NOMO-1 treated with dmso at 0.1 percent for 144 hours (cell line): ENCODE data around the gene FAM53A.

ENCODE experiments used
- DNase-seq: peaks from one replicate; lab custom pipeline; 2025; ENCODE audit not compliant: unreplicated experiment; lab: John Stamatoyannopoulos, UW

The FAM53A gene

GRCh38 chr4:1661695-1662094 lies 22.4 kb downstream of the FAM53A start:
- no peak for DNase-seq

- DNase-seq: no peak
Measured at GRCh38 chr4:1660948-1661677, 23.0 kb downstream of the FAM53A start.

DNA sequence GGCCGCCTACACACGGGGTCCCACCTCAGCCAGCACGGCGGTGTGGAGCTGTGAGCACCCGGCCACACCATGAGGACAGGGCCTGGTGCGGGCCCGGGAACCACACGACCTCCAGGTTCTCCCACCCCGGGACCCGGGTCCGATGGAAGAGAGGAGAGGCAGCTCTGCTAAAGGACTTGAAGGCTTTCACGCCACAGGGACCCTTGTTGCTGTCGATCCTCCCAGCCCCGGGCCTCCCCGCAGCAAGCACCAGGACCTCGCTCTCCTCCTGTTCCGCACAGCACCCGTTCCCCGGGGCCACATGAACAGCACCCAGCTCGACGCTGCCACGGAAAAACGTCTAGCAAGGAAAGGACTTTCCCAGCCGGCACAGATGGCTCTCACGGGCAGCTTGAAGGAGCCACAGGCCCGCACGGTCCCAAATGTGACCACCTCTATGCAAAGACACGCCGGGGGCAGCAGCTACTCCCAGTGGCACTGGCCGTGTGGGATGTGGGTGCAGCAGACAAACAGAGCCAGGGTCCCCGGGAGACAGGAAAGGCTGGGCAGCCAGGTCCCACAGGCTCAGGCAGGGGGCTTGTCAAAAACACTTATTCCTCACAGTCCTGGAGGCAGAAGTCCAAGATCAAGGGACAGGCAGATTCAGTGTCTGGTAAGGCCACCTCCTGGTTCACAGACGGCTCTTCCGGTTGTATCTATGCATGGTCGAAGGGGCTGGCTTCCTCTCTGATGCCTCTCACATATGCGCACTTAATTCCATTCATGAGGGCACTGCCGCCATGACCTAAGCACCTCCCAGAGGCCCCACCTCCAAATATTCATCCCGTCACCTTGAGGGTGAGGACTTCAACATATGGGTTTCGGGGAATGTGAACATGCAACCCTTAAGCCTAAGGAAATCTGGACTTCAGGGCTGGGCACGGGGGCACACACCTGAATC lies 24.7 kb downstream of the FAM53A start:
- no peak for DNase-seq

- no peak for DNase-seq
Measured at GRCh38 chr4:1658581-1658980, 25.5 kb downstream of the FAM53A start.

- DNase-seq: no peak
Measured at GRCh38 chr4:1658146-1658545, 26.0 kb downstream of the FAM53A start.

DNA sequence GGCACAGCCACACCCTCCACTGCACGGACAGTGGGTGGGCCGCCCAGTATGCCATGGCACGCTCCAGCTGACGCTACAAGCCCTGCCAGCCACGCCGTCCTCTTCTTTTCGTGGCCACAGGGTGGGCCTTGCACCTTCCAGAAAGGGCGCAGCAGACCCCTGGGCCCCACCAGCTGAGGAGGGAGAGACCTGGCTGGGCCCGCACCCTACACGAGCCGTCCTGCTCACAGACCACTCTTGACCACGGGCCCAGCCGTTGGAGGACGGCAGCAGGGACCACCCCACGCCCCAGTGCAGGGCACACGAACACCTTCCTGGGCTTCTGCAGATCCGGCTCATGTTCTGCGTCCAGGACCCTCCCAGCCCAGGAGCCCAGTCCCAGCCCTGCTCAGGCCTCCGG lies 27.1 kb downstream of the FAM53A start:
- DNase-seq: no peak

DNA sequence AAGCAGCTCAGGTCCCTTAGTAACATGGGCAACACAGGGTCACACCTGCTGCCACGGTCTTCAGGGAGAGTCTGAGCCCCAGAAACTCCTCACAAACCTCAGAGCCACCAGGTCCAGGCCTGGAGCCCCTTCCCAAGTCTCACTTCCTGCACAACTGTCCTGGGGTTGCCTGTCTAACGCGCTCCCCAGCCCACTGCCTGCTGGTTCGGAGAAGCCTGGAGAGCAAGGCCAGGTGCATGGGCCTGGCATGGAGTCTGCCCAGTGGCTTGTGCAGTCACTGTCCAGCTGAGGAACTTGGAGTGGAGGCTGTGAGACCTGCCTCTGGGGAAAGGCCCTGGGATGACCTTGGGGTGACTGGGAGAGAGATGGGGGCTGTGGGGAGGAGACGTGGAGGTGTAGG lies 28.0 kb downstream of the FAM53A start:
- no peak for DNase-seq

- no peak for DNase-seq
Measured at GRCh38 chr4:1655676-1656075, 28.4 kb downstream of the FAM53A start.

DNA sequence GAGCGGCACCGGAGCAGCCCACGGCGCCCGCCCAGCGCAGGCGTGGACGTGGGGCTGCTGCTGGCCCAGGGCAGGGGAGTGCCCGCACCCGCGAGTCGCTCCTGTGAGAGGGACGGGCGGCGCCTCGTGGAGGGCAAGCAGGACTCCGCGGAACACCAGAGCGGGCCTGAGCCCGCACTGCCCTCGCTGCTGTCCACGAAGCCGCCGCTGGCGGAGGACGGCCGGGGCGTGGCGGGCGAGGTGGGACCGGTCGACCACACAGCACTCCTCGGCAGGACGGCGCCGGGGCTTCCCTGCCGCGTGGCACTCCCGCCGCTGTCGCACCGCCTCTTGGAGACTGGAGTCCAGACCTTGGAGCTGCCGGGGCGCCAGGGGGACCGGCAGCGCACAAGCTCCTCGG lies 29.0 kb downstream of the FAM53A start:
- DNase-seq: no peak

GRCh38 chr4:1654216-1654955 lies 29.7 kb downstream of the FAM53A start:
- DNase-seq: no peak

DNA sequence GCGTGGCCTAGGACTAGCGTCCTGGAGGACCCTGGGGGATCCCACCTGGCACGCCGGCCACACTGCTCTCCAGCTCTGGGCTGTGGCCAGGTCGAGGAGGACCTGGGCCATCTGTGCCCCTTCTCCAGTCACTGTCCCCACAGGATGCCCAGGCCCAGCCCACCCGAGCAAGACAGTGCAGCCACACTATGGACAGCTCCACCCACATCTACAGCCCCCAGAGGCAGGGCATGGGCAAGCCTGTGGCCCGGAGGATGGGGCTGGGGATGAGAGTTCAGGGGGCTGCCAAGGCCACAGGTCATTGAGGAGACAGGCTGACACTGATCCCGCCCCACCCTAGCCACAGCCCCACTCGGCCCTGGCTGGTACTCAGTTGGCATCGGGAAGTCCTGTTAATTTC lies 30.3 kb downstream of the FAM53A start:
- no peak for DNase-seq

DNA sequence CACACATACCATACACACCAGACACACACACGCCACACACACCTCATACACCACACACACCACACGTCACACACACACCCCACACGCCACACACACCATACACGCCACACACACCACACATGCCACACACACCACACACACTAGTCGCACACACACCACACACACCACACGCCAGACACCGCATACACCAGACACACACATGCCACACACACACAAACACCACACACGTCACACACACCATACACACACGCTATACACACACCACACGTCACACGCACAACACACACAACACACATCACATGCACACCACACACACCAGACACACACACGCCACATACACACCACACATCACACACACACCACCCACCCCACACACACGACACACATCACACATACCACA lies 32.0 kb downstream of the FAM53A start:
- no peak for DNase-seq

DNA sequence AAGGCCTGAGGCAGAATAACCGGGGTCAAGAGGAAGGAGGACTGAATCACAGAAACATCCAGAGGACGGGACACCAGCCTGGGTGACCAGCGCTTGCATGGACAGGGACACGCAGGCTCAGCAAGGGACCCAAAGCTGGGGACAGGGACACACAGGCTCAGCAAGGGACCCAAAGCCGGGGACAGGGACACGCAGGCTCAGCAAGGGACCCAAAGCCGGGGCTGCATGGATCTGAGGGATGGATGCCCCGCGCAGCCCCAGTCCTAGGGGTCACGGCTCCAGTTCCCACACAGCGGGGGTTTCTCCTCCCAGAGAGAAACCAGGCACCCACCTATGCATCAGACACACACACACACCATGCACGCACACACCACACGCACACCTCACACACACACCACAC lies 32.5 kb downstream of the FAM53A start:
- no peak for DNase-seq

DNA sequence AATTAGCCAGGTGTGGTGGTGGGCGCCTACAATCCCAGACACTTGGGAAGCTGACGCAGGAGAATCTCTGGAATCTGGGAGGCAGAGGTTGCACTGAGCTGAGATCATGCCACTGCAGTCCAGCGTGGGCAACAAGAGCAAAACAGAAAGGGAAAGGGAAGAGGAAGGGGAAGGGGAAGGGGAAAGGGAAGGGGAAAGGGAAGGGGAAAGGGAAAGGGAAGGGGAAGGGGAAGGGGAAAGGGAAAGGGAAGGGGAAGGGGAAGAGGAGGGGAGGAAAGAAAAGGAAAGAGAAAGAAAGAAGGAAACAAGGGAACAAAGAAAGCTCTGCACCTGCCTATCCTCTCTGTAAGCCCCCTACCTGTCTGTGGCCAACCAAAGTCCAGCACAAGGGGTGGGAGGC lies 35.2 kb downstream of the FAM53A start:
- no peak for DNase-seq

DNA sequence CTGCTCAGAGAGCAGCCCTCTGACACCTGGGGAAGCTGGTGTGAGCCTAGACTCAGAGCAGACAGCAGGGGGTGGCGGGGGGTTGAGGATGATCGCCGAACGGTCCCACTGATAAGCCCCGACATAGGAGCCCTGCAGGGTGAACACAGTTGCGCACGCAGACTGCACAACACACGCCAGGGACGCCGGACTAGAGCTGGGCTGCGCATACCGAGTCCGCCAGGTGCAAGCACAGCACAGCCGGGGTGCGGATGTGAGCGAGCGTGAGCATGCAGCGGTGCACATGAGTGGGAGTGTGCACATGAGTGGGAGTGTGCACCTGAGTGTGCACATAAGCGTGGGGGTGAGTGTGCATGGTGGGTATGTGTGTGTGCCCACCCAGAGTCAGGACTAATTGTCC lies 36.7 kb downstream of the FAM53A start:
- DNase-seq: no peak

- no peak for DNase-seq
Measured at GRCh38 chr4:1646690-1647089, 37.4 kb downstream of the FAM53A start.

DNA sequence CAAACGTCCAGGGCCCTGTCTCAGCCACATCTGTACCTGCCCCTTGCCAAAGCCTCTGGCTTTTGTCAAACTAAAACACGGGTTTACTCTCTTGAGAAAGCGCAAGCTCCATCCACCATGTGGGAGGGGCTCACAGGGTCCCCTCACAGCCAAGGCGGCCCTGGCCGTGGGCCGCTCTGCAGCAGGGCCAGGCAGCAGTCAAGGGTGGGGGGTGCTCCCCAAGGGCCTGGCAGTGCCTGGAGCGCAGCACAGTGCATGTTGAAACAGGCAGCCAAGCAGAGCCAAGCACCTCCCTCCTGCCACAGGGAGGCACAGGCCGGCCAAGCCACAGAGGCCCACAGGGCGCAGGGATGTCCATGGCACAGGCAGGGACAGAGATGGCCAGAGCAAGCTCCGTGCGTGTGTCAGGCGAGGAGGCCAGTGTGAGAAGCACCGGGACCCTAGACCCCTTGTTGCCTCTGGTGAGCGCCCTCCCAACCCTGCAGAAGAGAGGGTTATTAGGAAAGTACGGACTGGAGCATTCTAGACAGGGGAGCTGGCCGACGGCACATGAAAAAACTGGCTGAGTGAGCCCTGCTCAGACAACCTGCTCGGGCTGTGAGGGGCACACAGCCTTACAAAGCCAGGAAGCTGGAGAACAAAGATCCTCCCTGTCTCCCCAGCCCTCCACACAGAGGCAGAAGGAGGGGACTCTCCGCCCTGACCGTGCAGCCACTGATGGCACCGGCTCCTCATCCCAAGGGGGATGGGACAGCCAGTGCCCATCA lies 39.0 kb downstream of the FAM53A start:
- DNase-seq: no peak

DNA sequence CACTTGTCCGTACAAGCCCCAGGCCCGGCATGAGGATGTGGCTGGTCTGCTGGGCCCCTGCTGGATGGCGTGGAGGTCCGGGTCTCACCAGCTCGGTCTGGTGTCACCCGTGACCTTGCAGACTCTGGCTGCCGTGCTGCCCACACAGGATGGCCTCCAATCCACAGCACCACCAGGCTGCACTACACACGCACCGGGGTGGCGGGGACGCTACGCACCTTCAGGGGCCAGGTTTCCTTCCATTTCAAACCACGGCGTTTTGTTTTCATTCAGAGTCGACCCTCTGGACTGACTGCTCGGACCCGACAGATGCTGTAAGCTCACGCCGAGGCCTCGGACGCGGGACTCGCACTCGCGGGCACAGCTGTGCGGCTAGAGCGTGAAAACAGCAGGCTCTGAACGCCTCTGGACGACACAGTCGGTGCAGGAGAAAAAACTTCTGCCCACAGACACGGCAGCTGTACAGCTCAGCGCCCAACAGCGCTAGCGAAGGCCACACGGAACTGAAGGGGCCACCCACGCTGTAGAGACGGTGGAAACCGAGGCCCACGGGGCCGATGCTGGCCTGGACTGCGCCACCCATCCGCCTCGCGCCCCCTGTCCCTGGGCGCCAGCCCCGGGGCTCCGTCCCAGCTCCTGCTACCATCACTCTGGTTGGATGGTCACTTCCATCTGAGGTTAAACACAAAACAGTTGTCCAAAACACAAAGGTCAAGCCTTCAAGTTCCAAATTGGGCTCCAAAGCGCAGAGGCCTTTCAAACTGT lies 40.0 kb downstream of the FAM53A start:
- no peak for DNase-seq

DNA sequence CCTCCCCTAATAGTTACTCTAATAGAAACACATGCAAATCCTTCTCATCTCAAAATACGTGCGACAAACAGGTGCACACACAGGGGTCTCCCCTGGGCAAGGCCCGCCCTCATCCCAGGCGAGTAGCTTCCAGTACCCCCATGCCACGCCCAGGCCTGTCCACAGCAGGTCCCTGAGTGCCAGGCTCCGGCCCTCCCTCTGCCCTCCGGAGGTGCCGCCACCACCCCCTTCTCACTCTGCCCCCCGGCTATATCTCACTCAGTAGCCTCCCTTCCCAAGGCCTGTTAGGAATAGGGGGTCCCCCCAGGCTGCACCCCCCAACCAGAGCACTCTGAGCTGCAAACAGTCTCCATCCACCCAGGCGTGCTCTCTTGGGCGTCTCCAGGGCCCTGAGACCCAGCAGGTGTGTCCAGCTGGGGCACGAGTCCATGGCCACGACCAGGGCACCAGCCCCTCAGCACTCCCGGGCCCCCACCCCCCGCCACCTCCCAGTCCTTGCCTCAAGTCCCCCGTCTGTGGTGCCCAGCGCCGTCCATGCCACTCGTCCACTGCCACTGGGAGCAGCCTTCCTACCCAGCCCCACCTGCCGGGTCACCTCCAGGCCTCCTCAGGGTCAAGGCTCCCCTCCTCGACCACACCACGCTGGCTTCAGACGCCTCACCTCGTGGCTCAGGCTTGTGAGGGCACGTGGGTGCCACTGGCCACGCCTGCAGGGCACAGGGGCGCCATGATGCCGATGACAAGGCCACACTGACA lies 41.7 kb downstream of the FAM53A start:
- DNase-seq: no peak
